ENCODE data around the gene MT2A.

- TF ChIP-seq POLR2A (IDR thresholded peaks at IDR 0.05): no peak
- TF ChIP-seq, protein P1, sequence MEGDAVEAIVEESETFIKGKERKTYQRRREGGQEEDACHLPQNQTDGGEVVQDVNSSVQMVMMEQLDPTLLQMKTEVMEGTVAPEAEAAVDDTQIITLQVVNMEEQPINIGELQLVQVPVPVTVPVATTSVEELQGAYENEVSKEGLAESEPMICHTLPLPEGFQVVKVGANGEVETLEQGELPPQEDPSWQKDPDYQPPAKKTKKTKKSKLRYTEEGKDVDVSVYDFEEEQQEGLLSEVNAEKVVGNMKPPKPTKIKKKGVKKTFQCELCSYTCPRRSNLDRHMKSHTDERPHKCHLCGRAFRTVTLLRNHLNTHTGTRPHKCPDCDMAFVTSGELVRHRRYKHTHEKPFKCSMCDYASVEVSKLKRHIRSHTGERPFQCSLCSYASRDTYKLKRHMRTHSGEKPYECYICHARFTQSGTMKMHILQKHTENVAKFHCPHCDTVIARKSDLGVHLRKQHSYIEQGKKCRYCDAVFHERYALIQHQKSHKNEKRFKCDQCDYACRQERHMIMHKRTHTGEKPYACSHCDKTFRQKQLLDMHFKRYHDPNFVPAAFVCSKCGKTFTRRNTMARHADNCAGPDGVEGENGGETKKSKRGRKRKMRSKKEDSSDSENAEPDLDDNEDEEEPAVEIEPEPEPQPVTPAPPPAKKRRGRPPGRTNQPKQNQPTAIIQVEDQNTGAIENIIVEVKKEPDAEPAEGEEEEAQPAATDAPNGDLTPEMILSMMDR (IDR thresholded peaks at IDR 0.05): no peak
Observed at GRCh38 chr16:56647641-56648431, 39.5 kb downstream of the MT2A start.
